Nephron progenitor cell (in vitro differentiated cells): Measurements from ENCODE around the gene IL18BP.
A peak's percentile ranks its signal among the peaks of the same experiment; 100 is the strongest.

Experiments used
- DNase-seq: peaks from one replicate; pipeline ENCODE4 v3.0.0; 2021
- H3K27ac Mint-ChIP-seq: 2 replicates; pipeline ENCODE4 v1.8.0; 2021; ENCODE audit warnings: mild to moderate bottlenecking, moderate library complexity, mixed read lengths
- H3K27me3 Mint-ChIP-seq: 2 replicates; pipeline ENCODE4 v1.8.0; 2021; ENCODE audit warnings: mild to moderate bottlenecking, low read depth, mixed read lengths; ENCODE audit not compliant: poor library complexity
- H3K36me3 Mint-ChIP-seq: 2 replicates; pipeline ENCODE4 v1.8.0; 2021; ENCODE audit warnings: low read depth, mixed read lengths
- H3K4me1 Mint-ChIP-seq: 2 replicates; pipeline ENCODE4 v1.8.0; 2021; ENCODE audit warnings: mixed read lengths
- H3K4me3 Mint-ChIP-seq: 2 replicates; pipeline ENCODE4 v1.8.0; 2021; ENCODE audit warnings: mild to moderate bottlenecking, moderate library complexity, mixed read lengths
- H3K9me3 Mint-ChIP-seq: 2 replicates; pipeline ENCODE4 v1.8.0; 2021; ENCODE audit warnings: mild to moderate bottlenecking, moderate library complexity, mixed read lengths
- TF ChIP-seq, protein P1 (sequence below): fragments of 200-600 bp; sonication (generic); IDR thresholded peaks from 2 replicates; pipeline ENCODE4 v1.5.0; 2021; ENCODE audit warnings: antibody characterized with exemption

IL18BP gene

DNA sequence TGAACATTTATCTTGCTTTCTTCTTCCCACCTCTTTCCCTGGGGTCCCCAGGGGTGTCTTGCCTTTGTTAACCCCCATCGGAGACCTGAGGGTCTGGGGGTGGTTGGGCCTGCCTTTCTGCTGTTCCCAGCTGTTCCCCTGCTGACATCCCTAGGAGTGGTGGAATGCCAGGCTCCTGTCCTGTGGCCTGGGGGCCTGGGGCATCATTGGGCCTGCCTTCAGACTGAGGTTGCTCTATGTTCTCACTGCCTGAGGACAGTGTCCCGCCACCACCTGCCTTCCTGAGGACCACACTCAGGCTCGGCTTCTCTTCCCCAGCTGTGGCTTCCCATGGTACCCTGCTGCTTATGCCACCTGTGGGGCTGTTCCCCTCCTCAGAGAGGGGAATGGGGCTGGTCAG lies 1.1 kb upstream of the IL18BP start:
- H3K4me3 Mint-ChIP-seq = no peak overlapping the region
- H3K36me3 Mint-ChIP-seq = peaks cover 20% of the 10 kb centered on the region
- H3K27me3 Mint-ChIP-seq = no peaks in the 10 kb centered on the region
- H3K9me3 Mint-ChIP-seq = no peaks in the 10 kb centered on the region
- H3K4me1 Mint-ChIP-seq = peaks cover 10% of the 10 kb centered on the region
- TF ChIP-seq, protein P1, sequence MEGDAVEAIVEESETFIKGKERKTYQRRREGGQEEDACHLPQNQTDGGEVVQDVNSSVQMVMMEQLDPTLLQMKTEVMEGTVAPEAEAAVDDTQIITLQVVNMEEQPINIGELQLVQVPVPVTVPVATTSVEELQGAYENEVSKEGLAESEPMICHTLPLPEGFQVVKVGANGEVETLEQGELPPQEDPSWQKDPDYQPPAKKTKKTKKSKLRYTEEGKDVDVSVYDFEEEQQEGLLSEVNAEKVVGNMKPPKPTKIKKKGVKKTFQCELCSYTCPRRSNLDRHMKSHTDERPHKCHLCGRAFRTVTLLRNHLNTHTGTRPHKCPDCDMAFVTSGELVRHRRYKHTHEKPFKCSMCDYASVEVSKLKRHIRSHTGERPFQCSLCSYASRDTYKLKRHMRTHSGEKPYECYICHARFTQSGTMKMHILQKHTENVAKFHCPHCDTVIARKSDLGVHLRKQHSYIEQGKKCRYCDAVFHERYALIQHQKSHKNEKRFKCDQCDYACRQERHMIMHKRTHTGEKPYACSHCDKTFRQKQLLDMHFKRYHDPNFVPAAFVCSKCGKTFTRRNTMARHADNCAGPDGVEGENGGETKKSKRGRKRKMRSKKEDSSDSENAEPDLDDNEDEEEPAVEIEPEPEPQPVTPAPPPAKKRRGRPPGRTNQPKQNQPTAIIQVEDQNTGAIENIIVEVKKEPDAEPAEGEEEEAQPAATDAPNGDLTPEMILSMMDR = no peak
- DNase-seq = no peak
- no peak overlapping the region for H3K27ac Mint-ChIP-seq

DNA sequence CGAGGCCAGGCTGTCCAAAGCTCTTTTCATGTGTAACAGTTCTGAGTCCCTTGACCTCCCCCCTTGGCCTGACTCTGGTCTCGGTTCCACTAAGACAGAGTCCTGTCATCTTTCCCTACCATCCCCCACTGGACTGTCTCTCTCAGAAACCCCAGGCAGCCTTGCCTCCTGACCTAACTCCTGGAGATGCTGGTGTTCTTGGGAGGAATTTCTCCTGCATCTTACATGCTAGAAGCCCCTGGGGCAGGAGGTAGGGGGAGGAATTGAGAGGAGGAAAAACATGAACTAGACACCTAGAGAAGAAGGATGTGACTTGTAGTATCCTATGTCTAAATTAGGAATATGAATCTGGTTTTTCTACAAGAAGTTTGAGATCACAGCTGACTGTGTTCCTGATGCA lies 648 bp upstream of the IL18BP start:
- no peak overlapping the region for H3K4me3 Mint-ChIP-seq

DNA sequence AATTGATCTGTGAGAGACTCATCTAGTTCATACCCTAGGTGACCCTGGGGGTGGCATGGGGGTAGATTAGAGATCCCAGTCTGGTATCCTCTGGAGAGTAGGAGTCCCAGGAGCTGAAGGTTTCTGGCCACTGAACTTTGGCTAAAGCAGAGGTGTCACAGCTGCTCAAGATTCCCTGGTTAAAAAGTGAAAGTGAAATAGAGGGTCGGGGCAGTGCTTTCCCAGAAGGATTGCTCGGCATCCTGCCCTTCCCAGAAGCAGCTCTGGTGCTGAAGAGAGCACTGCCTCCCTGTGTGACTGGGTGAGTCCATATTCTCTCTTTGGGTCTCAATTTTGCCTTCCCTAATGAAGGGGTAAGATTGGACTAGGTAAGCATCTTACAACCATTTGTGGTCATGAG lies 653 bp downstream of the IL18BP start:
- Mint-ChIP-seq H3K9me3 (no peaks in the 10 kb centered on the region), H3K27me3 (no peaks in the 10 kb centered on the region), H3K4me1 (peaks cover 10% of the 10 kb centered on the region), H3K36me3 (peaks cover 14% of the 10 kb centered on the region), H3K4me3 (no peak overlapping the region), H3K27ac (peak overlapping the region; percentile 86)
- no peak for DNase-seq
- TF ChIP-seq, protein P1 = no peak

More for the DNA sequence above, 648 bp upstream of the IL18BP start:
- Mint-ChIP-seq H3K27me3 (no peaks in the 10 kb centered on the region), H3K4me1 (peaks cover 10% of the 10 kb centered on the region), H3K27ac (no peak overlapping the region), H3K36me3 (peaks cover 15% of the 10 kb centered on the region), H3K9me3 (no peaks in the 10 kb centered on the region)
- DNase-seq = no peak
- TF ChIP-seq, protein P1 = no peak

- Mint-ChIP-seq H3K27me3 (no peaks in the 10 kb centered on the region), H3K27ac (peak overlapping the region; percentile 86)
Measured at GRCh38 chr11:71999798-72000197, 1.1 kb downstream of the IL18BP start.

DNA sequence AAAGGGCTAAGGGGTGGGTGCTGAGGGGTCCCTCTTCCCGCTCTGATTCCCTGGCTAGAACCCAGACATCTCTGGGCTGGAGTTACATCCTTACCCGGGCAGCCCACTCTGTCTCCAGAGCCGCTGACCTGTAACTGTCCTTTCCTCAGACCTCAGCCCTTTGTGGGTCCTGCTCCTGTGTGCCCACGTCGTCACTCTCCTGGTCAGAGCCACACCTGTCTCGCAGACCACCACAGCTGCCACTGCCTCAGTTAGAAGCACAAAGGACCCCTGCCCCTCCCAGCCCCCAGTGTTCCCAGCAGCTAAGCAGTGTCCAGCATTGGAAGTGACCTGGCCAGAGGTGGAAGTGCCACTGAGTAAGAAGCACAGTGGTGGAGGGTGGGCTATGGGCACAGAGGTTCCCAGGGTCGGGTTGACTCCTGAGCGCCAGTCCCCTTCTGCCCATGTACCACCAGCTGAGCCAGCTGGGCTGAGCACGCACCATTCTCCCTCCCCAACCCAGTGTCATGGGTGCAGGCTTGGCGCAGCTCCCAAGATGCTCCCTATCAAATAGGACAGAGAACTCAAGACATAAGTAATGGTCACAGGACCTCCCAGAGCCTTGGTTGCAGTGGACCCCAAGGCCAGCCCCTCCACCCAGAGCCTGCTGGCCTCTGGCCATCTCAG lies 1.6 kb downstream of the IL18BP start:
- H3K9me3 Mint-ChIP-seq = no peaks in the 10 kb centered on the region
- no peak for DNase-seq

More at GRCh38 chr11:71999798-72000197, 1.1 kb downstream of the IL18BP start:
- no peak for DNase-seq
- TF ChIP-seq, protein P1 = no peak
- Mint-ChIP-seq H3K4me1 (peaks cover 10% of the 10 kb centered on the region), H3K36me3 (peaks cover 10% of the 10 kb centered on the region), H3K4me3 (no peak overlapping the region), H3K9me3 (no peaks in the 10 kb centered on the region)

More for the DNA sequence above, 1.6 kb downstream of the IL18BP start:
- Mint-ChIP-seq H3K36me3 (peaks cover 12% of the 10 kb centered on the region), H3K4me3 (no peak overlapping the region), H3K4me1 (peaks cover 10% of the 10 kb centered on the region), H3K27ac (no peak overlapping the region), H3K27me3 (no peaks in the 10 kb centered on the region)
- TF ChIP-seq, protein P1 = no peak
